Measurements from ENCODE around the gene MRM2. TPM values are rescaled to one million over a fixed set of nuclear protein-coding genes. Genes with fewer than 3 reads are reported as not detected.
"Not testable (repeated sequence)": the region's sequence is repeated elsewhere in the genome, so short reads cannot be mapped to it uniquely, and the experiment has no call there.

The MRM2 gene
- total RNA-seq, 8 experiments from 2014 or later = 19.9 to 39.7 (median 23.7) TPM

DNA sequence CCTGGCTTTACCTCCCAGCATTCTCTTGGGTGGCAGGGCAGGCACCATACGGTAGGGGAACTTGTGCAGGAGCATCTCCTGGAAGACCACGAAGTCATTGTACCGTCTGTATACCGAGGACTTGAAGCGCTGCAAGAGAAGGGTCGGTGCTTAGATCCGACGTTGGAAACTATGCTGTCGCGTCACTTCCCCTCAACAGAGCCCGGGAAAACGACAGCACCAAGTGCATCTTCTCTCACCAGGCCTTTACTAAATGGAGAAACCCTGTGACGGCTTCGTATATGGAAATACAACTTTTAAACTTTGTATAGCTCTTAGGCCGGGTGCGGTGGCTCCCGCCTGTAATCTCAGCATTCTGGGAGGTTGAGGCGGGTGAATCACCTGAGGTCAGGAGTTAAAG, 33.1 kb upstream of the MRM2 start:
- no peak for ATAC-seq (replicated peaks in 6 of 8)
- Histone ChIP-seq H3K4me1 (replicated peaks in 1 of 2) (peaks cover 2 to 7% of the 10 kb centered on the region in 2 donors), H3K27ac (no peak overlapping the region), H3K4me3 (no peak overlapping the region)
- WGBS, 10 experiments = 73 to 94% (median 81%) methylated on average over 3 to 13 of the region's 18 CpGs; no CpG with 5 or more reads in 5 of the 10 experiments
- in situ Hi-C loops (cut with MboI; ENCODE audit: low pct_unique_long_range_greater_than_20kb in 2 of 9, low sequenced_read_pairs in 9 of 9, unreplicated experiment in 9 of 9) = no loop called here

GRCh38 chr7:2274666-2275065, 32.7 kb upstream of the MRM2 start:
- Histone ChIP-seq H3K4me3 (no peak overlapping the region), H3K4me1 (replicated peaks in 1 of 2) (peaks cover under 1 to 4% of the 10 kb centered on the region in 2 donors), H3K27ac (no peak overlapping the region)
- no peak for ATAC-seq (replicated peaks in 6 of 8)
- in situ Hi-C loops (cut with MboI; ENCODE audit: low pct_unique_long_range_greater_than_20kb in 2 of 9, low sequenced_read_pairs in 9 of 9, unreplicated experiment in 9 of 9) = no loop called here
- 50 to 100% methylated on average over 1 to 2 of the region's 7 CpGs; no CpG with 5 or more reads in 8 of the 10 experiments for WGBS, 10 experiments

DNA sequence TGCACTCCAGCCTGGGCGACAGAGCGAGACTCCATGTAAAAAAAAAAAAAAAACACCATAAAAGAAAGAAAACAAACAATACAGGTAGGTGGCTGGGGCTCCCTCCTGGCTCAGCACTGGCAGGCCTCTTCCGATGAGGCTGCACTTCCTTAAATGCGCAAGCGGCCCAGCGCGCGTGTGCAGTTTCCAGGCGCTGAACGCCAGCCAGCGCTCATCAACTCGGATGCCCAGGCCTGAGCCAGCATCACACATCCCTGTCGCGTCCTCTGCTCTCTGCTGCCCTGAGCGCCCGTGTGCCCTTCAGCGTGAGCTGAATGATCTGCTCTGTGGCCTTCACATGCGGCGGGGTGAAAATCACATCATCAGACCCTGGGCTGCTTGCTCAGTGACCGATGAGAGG, 31.9 kb upstream of the MRM2 start:
- in situ Hi-C loops (cut with MboI; ENCODE audit: low pct_unique_long_range_greater_than_20kb in 2 of 9, low sequenced_read_pairs in 9 of 9, unreplicated experiment in 9 of 9) = no loop called here
- Histone ChIP-seq H3K4me1 (replicated peaks in 1 of 2) (no peaks in the 10 kb centered on the region), H3K27ac (no peak overlapping the region), H3K4me3 (no peak overlapping the region)
- 93 to 100% (median 96%) methylated on average over 1 to 14 of the region's 20 CpGs; no CpG with 5 or more reads in 5 of the 10 experiments for WGBS, 10 experiments
- ATAC-seq (replicated peaks in 6 of 8) = no peak

GRCh38 chr7:2272031-2272430, 30.0 kb upstream of the MRM2 start:
- Histone ChIP-seq H3K4me3 (no peak overlapping the region), H3K27ac (no peak overlapping the region), H3K4me1 (replicated peaks in 1 of 2) (no peaks in the 10 kb centered on the region)
- 90 to 100% (median 100%) methylated on average over 1 to 3 of the region's 9 CpGs; no CpG with 5 or more reads in 5 of the 10 experiments for WGBS, 10 experiments
- no peak for ATAC-seq (replicated peaks in 6 of 8)
- in situ Hi-C loops (cut with MboI; ENCODE audit: low pct_unique_long_range_greater_than_20kb in 2 of 9, low sequenced_read_pairs in 9 of 9, unreplicated experiment in 9 of 9) = no loop called here

DNA sequence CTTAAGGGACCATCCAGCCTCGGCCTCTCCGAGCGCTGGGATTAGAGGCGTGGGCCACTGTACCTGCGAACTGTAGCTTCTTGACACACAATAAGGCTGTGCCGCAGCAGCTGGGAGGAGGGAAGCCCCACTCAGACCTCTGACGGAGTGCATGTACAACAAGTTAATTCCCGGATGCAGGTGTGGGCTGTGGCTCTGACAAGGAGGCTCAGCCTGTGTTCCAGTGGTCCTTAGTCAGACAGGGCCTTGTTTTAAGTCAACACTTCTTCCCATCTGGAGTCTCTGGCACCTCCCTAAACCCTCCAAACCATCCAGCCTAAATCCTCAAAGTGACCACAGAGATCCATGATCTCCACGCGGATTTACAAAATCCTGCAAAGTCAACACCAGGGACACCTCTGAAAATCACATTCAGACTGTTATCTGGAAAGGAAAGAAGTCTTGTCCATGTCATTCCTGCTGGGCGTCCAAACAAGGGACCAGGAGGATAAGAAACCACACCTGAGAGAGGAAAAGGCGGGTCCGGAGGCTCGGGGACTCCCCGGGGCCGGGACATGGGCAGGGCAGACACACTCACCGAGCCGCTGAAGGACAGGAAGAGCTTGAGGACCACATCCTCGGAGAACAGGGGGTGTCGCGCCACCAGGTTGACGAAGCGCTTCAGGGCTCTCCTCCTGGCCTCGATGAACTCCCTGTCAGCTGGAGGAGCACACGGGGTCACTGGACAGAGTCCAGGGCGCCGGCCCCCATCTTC, 29.4 kb upstream of the MRM2 start:
- no peaks in the 10 kb centered on the region for H3K4me1 ChIP-seq (replicated peaks in 1 of 2)
- 43 to 100% (median 83%) methylated on average over 1 to 12 of the region's 27 CpGs; no CpG with 5 or more reads in 2 of the 10 experiments for WGBS, 10 experiments
- H3K4me3 ChIP-seq = no peak overlapping the region
- in situ Hi-C loops (cut with MboI; ENCODE audit: low pct_unique_long_range_greater_than_20kb in 2 of 9, low sequenced_read_pairs in 9 of 9, unreplicated experiment in 9 of 9) = no loop called here
- no peak overlapping the region for H3K27ac ChIP-seq
- no peak for ATAC-seq (replicated peaks in 6 of 8)

- no peaks in the 10 kb centered on the region for H3K4me1 ChIP-seq (replicated peaks in 1 of 2)
- in situ Hi-C loops (cut with MboI; ENCODE audit: low pct_unique_long_range_greater_than_20kb in 2 of 9, low sequenced_read_pairs in 9 of 9, unreplicated experiment in 9 of 9) = no loop called here
- no peak for ATAC-seq (replicated peaks in 6 of 8)
- no peak overlapping the region for H3K4me3 ChIP-seq
- H3K27ac ChIP-seq = no peak overlapping the region
- WGBS, 10 experiments = 82 to 100% (median 94%) methylated on average over 2 to 4 of the region's 8 CpGs; no CpG with 5 or more reads in 5 of the 10 experiments
These were observed 28.5 kb upstream of the MRM2 start for GRCh38 chr7:2270495-2270894.

DNA sequence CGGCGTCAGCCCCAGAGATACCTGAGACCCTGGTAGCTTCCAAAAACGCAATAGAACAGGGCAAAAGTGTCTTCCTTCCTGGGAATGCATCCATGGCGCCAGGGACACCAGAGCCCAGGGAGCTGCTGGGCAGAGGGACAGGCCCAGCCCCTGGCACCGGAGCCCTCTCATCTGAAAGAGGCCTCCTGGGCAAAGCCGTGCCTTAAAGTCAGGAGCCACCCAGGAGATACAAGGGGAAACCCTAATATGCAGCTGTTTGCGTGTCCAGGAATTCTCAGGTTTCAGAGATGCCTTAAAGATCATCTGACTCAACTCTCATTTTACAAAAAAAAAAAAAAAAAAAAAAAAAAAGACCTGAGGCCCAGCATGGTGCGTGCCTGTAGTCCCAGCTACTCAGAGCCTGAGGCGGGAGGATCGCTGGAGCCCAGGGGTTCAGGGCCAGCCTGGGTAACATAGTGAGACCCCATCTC, 28.0 kb upstream of the MRM2 start:
- Histone ChIP-seq H3K4me1 (replicated peaks in 1 of 2) (no peaks in the 10 kb centered on the region), H3K27ac (no peak overlapping the region), H3K4me3 (no peak overlapping the region)
- in situ Hi-C loops (cut with MboI; ENCODE audit: low pct_unique_long_range_greater_than_20kb in 2 of 9, low sequenced_read_pairs in 9 of 9, unreplicated experiment in 9 of 9) = no loop called here
- WGBS, 10 experiments = 40 to 100% (median 86%) methylated on average over 1 to 7 of the region's 10 CpGs; no CpG with 5 or more reads in 5 of the 10 experiments
- peak in 2 of 8 experiments; percentile 16 to 18 for ATAC-seq (replicated peaks in 6 of 8)

DNA sequence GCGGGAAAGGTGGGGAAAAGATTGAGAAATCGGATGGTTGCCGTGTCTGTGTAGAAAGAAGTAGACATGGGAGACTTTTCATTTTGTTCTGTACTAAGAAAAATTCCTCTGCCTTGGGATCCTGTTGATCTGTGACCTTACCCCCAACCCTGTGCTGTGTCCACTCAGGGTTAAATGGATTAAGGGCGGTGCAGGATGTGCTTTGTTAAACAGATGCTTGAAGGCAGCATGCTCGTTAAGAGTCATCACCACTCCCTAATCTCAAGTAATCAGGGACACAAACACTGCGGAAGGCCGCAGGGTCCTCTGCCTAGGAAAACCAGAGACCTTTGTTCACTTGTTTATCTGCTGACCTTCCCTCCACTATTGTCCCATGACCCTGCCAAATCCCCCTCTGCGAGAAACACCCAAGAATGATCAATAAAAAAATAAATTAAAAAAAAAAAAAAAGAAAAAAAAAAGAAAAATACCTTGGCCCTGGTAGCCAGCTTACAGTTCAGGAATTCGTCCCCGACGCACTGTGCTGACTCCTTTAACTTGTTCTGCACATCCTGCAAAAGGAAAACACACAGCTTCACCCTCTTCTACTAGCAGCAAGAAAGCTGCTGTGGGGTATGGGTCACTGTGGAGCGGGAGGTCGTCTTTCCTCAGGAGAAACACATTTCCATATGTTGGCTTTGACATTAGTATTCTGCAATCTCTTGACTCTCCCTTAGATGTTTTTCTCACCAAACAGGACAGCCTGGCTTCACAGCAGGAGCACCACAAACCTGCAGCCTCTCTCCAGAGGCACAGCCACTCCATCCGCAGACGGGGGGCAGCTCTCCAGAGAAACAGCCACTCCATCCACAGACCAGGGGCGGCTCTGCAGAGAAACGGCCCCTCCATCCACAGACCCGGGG, 27.3 kb upstream of the MRM2 start:
- H3K4me1 ChIP-seq (replicated peaks in 1 of 2); in situ Hi-C loops (cut with MboI; ENCODE audit: low pct_unique_long_range_greater_than_20kb in 2 of 9, low sequenced_read_pairs in 9 of 9, unreplicated experiment in 9 of 9); H3K4me3 ChIP-seq; H3K27ac ChIP-seq: not testable (repeated sequence)
- peak in 2 of 8 experiments; percentile 29 to 70 for ATAC-seq (replicated peaks in 6 of 8)
- WGBS, 10 experiments = 13 to 69% (median 31%) methylated on average over 2 to 5 of the region's 18 CpGs; no CpG with 5 or more reads in 4 of the 10 experiments

GRCh38 chr7:2266911-2267310, 24.9 kb upstream of the MRM2 start:
- peak in 2 of 8 experiments; percentile 22 to 24 for ATAC-seq (replicated peaks in 6 of 8)
- in situ Hi-C loops (cut with MboI; ENCODE audit: low pct_unique_long_range_greater_than_20kb in 2 of 9, low sequenced_read_pairs in 9 of 9, unreplicated experiment in 9 of 9) = no loop called here
- Histone ChIP-seq H3K27ac (no peak overlapping the region), H3K4me1 (replicated peaks in 1 of 2) (no peaks in the 10 kb centered on the region), H3K4me3 (no peak overlapping the region)
- 46 to 100% (median 82%) methylated on average over 1 to 5 of the region's 10 CpGs; no CpG with 5 or more reads in 4 of the 10 experiments for WGBS, 10 experiments

DNA sequence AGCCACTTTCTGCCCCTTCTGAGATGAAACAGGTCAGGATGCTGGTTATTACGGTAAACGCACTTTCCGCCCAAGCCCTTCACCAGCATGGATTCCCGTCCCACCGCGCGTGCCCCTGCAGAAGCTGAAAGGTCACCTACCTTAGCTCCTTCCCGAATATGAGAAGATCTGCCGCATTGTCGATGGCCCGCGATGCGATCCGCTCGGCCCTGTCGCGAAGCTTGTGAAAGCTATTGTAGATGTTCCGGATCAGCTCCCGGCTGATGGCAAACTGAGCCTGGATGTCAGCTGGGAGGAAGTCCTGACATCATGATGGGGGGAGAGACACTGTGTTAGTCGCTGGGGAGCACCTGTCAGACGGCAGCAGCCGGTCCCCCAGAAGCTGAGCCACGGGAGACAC, 22.2 kb upstream of the MRM2 start:
- no peak overlapping the region for H3K27ac ChIP-seq
- ATAC-seq (replicated peaks in 6 of 8) = no peak
- no peaks in the 10 kb centered on the region for H3K4me1 ChIP-seq (replicated peaks in 1 of 2)
- 88 to 100% (median 100%) methylated on average over 1 to 13 of the region's 23 CpGs; no CpG with 5 or more reads in 3 of the 10 experiments for WGBS, 10 experiments
- H3K4me3 ChIP-seq = no peak overlapping the region
- in situ Hi-C loops (cut with MboI; ENCODE audit: low pct_unique_long_range_greater_than_20kb in 2 of 9, low sequenced_read_pairs in 9 of 9, unreplicated experiment in 9 of 9) = no loop called here

- WGBS, 10 experiments = 80 to 100% (median 93%) methylated on average over 1 to 6 of the region's 18 CpGs; no CpG with 5 or more reads in 5 of the 10 experiments
- no peaks in the 10 kb centered on the region for H3K4me1 ChIP-seq (replicated peaks in 1 of 2)
- no peak overlapping the region for H3K4me3 ChIP-seq
- no peak overlapping the region for H3K27ac ChIP-seq
- ATAC-seq (replicated peaks in 6 of 8) = no peak
- in situ Hi-C loops (cut with MboI; ENCODE audit: low pct_unique_long_range_greater_than_20kb in 2 of 9, low sequenced_read_pairs in 9 of 9, unreplicated experiment in 9 of 9) = no loop called here
These were observed 21.2 kb upstream of the MRM2 start for GRCh38 chr7:2263176-2263575.

DNA sequence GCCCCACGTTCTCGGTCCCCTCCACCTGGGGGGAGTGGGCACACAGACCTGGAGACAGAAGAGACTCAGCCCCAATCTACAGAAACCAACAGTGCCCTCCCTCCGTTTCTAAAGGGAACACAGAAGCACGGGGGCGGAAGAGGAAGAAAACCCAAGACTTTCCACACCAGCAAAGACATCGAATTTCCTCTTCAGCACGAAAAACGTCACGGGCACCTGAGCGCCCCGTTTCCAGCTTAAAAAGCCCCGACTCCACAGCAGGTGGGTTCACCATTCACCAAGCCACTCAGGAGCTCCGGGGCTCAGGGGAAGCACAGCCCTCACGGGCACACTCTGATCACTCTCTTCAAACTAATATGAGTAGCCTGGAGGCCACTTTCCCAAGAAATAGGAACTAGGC, 19.6 kb upstream of the MRM2 start:
- no peak for ATAC-seq (replicated peaks in 6 of 8)
- in situ Hi-C loops (cut with MboI; ENCODE audit: low pct_unique_long_range_greater_than_20kb in 2 of 9, low sequenced_read_pairs in 9 of 9, unreplicated experiment in 9 of 9) = no loop called here
- WGBS, 10 experiments = 87 to 100% (median 94%) methylated on average over 1 to 12 of the region's 14 CpGs; no CpG with 5 or more reads in 4 of the 10 experiments
- Histone ChIP-seq H3K27ac (no peak overlapping the region), H3K4me3 (no peak overlapping the region), H3K4me1 (replicated peaks in 1 of 2) (no peaks in the 10 kb centered on the region)

- peak in 2 of 8 experiments; percentile 56 to 68 for ATAC-seq (replicated peaks in 6 of 8)
- Histone ChIP-seq H3K4me1 (replicated peaks in 1 of 2) (no peaks in the 10 kb centered on the region), H3K4me3 (no peak overlapping the region), H3K27ac (no peak overlapping the region)
- in situ Hi-C loops (cut with MboI; ENCODE audit: low pct_unique_long_range_greater_than_20kb in 2 of 9, low sequenced_read_pairs in 9 of 9, unreplicated experiment in 9 of 9) = no loop called here
- 86 to 100% (median 100%) methylated on average over 1 to 2 of the region's 5 CpGs; no CpG with 5 or more reads in 5 of the 10 experiments for WGBS, 10 experiments
These were observed 18.8 kb upstream of the MRM2 start for GRCh38 chr7:2260820-2261219.
